ENCODE results near the gene VOPP1. TPM values are rescaled to one million over a fixed set of nuclear protein-coding genes. Genes with fewer than 3 reads are reported as not detected.

Gene VOPP1
- total RNA-seq, 2 experiments from 2014 or later, result 49.6 to 53.1 TPM

- no peak for ATAC-seq (ENCODE audit: poor library complexity)
- Mint-ChIP-seq H3K4me3 (peak overlapping the region; percentile 58), H3K4me1 (ENCODE audit: low read depth) (peaks cover 85% of the 10 kb centered on the region), H3K36me3 (ENCODE audit: low read depth) (peaks cover 61% of the 10 kb centered on the region), H3K9me3 (no peaks in the 10 kb centered on the region), H3K27ac (peak overlapping the region; percentile 89), H3K27me3 (no peaks in the 10 kb centered on the region)
- CTCF ChIA-PET, result no interaction called here
- intact Hi-C loops (cut with DNase I, micrococcal nuclease), result loop anchor here in 1 of 2 experiments (5.0 to 10.0 kb wide), 3 partner anchors 35 to 105 kb away; partner anchors contain the start of gene VOPP1
- Histone ChIP-seq H3K36me3 (ENCODE audit: insufficient read depth, low read length) (peaks cover 21% of the 10 kb centered on the region), H3K4me3 (ENCODE audit: low read length) (no peak overlapping the region), H3K9me3 (ENCODE audit: control insufficient read depth in 1 of 2, insufficient read depth in 1 of 2, low read length in 2 of 2) (peaks cover 0 to 5% of the 10 kb centered on the region in 2 experiments), H3K4me1 (ENCODE audit: insufficient read depth, low read length) (peaks cover 82% of the 10 kb centered on the region), H3K27ac (ENCODE audit: low read depth in 1 of 2, low read length in 2 of 2) (peak overlapping the region; percentile 24 to 62), H3K27me3 (ENCODE audit: control insufficient read depth in 1 of 2, insufficient read depth in 2 of 2, low read length in 2 of 2) (no peaks in the 10 kb centered on the region)
- no peak for DNase-seq
- TF ChIP-seq, protein P1, sequence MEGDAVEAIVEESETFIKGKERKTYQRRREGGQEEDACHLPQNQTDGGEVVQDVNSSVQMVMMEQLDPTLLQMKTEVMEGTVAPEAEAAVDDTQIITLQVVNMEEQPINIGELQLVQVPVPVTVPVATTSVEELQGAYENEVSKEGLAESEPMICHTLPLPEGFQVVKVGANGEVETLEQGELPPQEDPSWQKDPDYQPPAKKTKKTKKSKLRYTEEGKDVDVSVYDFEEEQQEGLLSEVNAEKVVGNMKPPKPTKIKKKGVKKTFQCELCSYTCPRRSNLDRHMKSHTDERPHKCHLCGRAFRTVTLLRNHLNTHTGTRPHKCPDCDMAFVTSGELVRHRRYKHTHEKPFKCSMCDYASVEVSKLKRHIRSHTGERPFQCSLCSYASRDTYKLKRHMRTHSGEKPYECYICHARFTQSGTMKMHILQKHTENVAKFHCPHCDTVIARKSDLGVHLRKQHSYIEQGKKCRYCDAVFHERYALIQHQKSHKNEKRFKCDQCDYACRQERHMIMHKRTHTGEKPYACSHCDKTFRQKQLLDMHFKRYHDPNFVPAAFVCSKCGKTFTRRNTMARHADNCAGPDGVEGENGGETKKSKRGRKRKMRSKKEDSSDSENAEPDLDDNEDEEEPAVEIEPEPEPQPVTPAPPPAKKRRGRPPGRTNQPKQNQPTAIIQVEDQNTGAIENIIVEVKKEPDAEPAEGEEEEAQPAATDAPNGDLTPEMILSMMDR (IDR thresholded peaks at IDR 0.05), result no peak
- POLR2A ChIA-PET, result interaction anchor here (1.5 to 4.4 kb wide), 3 partner anchors 14 to 106 kb away, joined by 5 to 42 read pairs (median 39); partner anchors contain the start of gene VOPP1
Measured at GRCh38 chr7:55467047-55467593, 105.2 kb downstream of the VOPP1 start.

GRCh38 chr7:55465691-55466090 lies 106.6 kb downstream of the VOPP1 start:
- peaks cover 2% of the 10 kb centered on the region for H3K9me3 Mint-ChIP-seq
- H3K4me1 Mint-ChIP-seq (ENCODE audit: low read depth), result peaks cover 86% of the 10 kb centered on the region
- peaks cover 73% of the 10 kb centered on the region for H3K4me1 ChIP-seq (ENCODE audit: insufficient read depth, low read length)
- intact Hi-C loops (cut with DNase I, micrococcal nuclease), result loop anchor here in 1 of 2 experiments (5.0 to 10.0 kb wide), 3 partner anchors 33 to 107 kb away; partner anchors contain the start of gene VOPP1
- peak overlapping the region; percentile 89 for H3K27ac Mint-ChIP-seq
- H3K27ac ChIP-seq (ENCODE audit: low read depth in 1 of 2, low read length in 2 of 2), result peak overlapping the region in 1 of 2 donors; percentile 62
- H3K4me3 Mint-ChIP-seq, result peak overlapping the region; percentile 59
- peaks cover 67% of the 10 kb centered on the region for H3K36me3 Mint-ChIP-seq (ENCODE audit: low read depth)
- no peaks in the 10 kb centered on the region for H3K27me3 Mint-ChIP-seq
- H3K4me3 ChIP-seq (ENCODE audit: low read length), result no peak overlapping the region
- CTCF ChIA-PET, result no interaction called here
- TF ChIP-seq, protein P1 (IDR thresholded peaks at IDR 0.05), result no peak
- POLR2A ChIA-PET, result interaction anchor here (0.6 to 0.9 kb wide), 2 partner anchors 22 to 107 kb away, joined by 3 read pairs; no protein-coding TSS in a partner anchor
- peaks cover 0 to 10% of the 10 kb centered on the region in 2 experiments for H3K9me3 ChIP-seq (ENCODE audit: control insufficient read depth in 1 of 2, insufficient read depth in 1 of 2, low read length in 2 of 2)
- DNase-seq (no peak), ATAC-seq (ENCODE audit: poor library complexity) (no peak)
- peaks cover 19% of the 10 kb centered on the region for H3K36me3 ChIP-seq (ENCODE audit: insufficient read depth, low read length)
- no peaks in the 10 kb centered on the region for H3K27me3 ChIP-seq (ENCODE audit: control insufficient read depth in 1 of 2, insufficient read depth in 2 of 2, low read length in 2 of 2)

DNA sequence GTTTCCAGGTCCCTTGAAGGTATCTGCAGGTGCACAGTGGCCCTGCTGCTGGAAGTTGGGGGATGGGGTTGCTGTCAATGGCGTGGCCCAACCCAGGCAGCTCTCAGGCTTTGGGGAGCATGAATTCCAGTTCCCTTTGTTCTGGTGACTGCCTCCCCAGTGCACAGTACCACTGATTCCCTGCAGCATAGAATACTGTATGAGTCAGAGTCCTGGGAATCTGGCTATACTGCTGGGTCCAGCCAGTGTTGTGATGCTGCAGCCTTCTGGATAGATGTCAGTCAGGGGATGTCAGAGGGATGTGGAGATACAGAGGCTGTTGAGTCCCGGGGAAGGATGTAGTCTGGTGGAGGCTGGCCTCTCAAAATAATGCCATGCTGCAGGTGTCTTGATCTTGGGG lies 107.9 kb downstream of the VOPP1 start:
- peaks cover 73% of the 10 kb centered on the region for H3K4me1 Mint-ChIP-seq (ENCODE audit: low read depth)
- POLR2A ChIA-PET, result no interaction called here
- H3K36me3 Mint-ChIP-seq (ENCODE audit: low read depth), result peaks cover 73% of the 10 kb centered on the region
- ATAC-seq (ENCODE audit: poor library complexity), result no peak
- Histone ChIP-seq H3K27me3 (ENCODE audit: control insufficient read depth in 1 of 2, insufficient read depth in 2 of 2, low read length in 2 of 2) (no peaks in the 10 kb centered on the region), H3K4me3 (ENCODE audit: low read length) (no peak overlapping the region), H3K9me3 (ENCODE audit: control insufficient read depth in 1 of 2, insufficient read depth in 1 of 2, low read length in 2 of 2) (peaks cover 5 to 10% of the 10 kb centered on the region in 2 experiments), H3K36me3 (ENCODE audit: insufficient read depth, low read length) (peaks cover 19% of the 10 kb centered on the region), H3K4me1 (ENCODE audit: insufficient read depth, low read length) (peaks cover 61% of the 10 kb centered on the region), H3K27ac (ENCODE audit: low read depth in 1 of 2, low read length in 2 of 2) (no peak overlapping the region)
- no peak for DNase-seq
- CTCF ChIA-PET, result interaction anchor here (0.5 kb wide), 1 partner anchor 623 kb away, joined by 4 read pairs; no protein-coding TSS in a partner anchor
- TF ChIP-seq, protein P1 (IDR thresholded peaks at IDR 0.05), result no peak
- peaks cover 7% of the 10 kb centered on the region for H3K9me3 Mint-ChIP-seq
- no peaks in the 10 kb centered on the region for H3K27me3 Mint-ChIP-seq
- intact Hi-C loops (cut with DNase I, micrococcal nuclease), result loop anchor here in 1 of 2 experiments (10.0 kb wide), 1 partner anchor 70 kb away; no protein-coding TSS in a partner anchor
- H3K4me3 Mint-ChIP-seq, result no peak overlapping the region
- H3K27ac Mint-ChIP-seq, result peak overlapping the region; percentile 89

Data from CD4-positive, alpha-beta T cell (primary cell).